ENCODE results near the gene SORCS1.

Gene SORCS1

GRCh38 chr10:106716381-106716780 lies 448.1 kb downstream of the SORCS1 start:
- no peak for DNase-seq

- no peak for DNase-seq
These were observed 449.6 kb downstream of the SORCS1 start for GRCh38 chr10:106714734-106715555.

- no peak for DNase-seq
These were observed 450.7 kb downstream of the SORCS1 start for GRCh38 chr10:106713846-106714245.

GRCh38 chr10:106712988-106713387 lies 451.5 kb downstream of the SORCS1 start:
- DNase-seq, result no peak

- no peak for DNase-seq
These were observed 453.1 kb downstream of the SORCS1 start for GRCh38 chr10:106711313-106711906.

- DNase-seq, result no peak
These were observed 456.0 kb downstream of the SORCS1 start for GRCh38 chr10:106708506-106708905.

GRCh38 chr10:106707657-106708056 lies 456.8 kb downstream of the SORCS1 start:
- DNase-seq, result no peak

GRCh38 chr10:106706127-106706526 lies 458.4 kb downstream of the SORCS1 start:
- DNase-seq, result no peak

GRCh38 chr10:106705681-106706100 lies 458.8 kb downstream of the SORCS1 start:
- no peak for DNase-seq

GRCh38 chr10:106696239-106696638 lies 468.3 kb downstream of the SORCS1 start:
- no peak for DNase-seq

- no peak for DNase-seq
These were observed 469.8 kb downstream of the SORCS1 start for GRCh38 chr10:106694696-106695095.

GRCh38 chr10:106682175-106682574 lies 482.3 kb downstream of the SORCS1 start:
- no peak for DNase-seq

GRCh38 chr10:106680061-106680460 lies 484.4 kb downstream of the SORCS1 start:
- DNase-seq, result no peak

- no peak for DNase-seq
These were observed 485.2 kb downstream of the SORCS1 start for GRCh38 chr10:106679314-106679713.

- no peak for DNase-seq
These were observed 491.9 kb downstream of the SORCS1 start for GRCh38 chr10:106672517-106673175.

- no peak for DNase-seq
These were observed 502.8 kb downstream of the SORCS1 start for GRCh38 chr10:106661767-106662140.

- no peak for DNase-seq
These were observed 503.3 kb downstream of the SORCS1 start for GRCh38 chr10:106661133-106661766.

- DNase-seq, result no peak
These were observed 504.0 kb downstream of the SORCS1 start for GRCh38 chr10:106660550-106660949.

- DNase-seq, result no peak
These were observed 508.9 kb downstream of the SORCS1 start for GRCh38 chr10:106655636-106656035.

- no peak for DNase-seq
These were observed 509.3 kb downstream of the SORCS1 start for GRCh38 chr10:106655165-106655564.

GRCh38 chr10:106652279-106652678 lies 512.2 kb downstream of the SORCS1 start:
- no peak for DNase-seq

GRCh38 chr10:106648534-106649481 lies 515.7 kb downstream of the SORCS1 start:
- no peak for DNase-seq

Data from DMS79 (cell line).